Nephron progenitor cell (in vitro differentiated cells): ENCODE measurements around the gene POMGNT1.

Experiments
- DNase-seq: peaks from one replicate; pipeline ENCODE4 v3.0.0; 2021
- H3K27ac Mint-ChIP-seq: 2 replicates; pipeline ENCODE4 v1.8.0; 2021; ENCODE audit warnings: mild to moderate bottlenecking, moderate library complexity, mixed read lengths
- H3K27me3 Mint-ChIP-seq: 2 replicates; pipeline ENCODE4 v1.8.0; 2021; ENCODE audit warnings: mild to moderate bottlenecking, low read depth, mixed read lengths; ENCODE audit not compliant: poor library complexity
- H3K36me3 Mint-ChIP-seq: 2 replicates; pipeline ENCODE4 v1.8.0; 2021; ENCODE audit warnings: low read depth, mixed read lengths
- H3K4me1 Mint-ChIP-seq: 2 replicates; pipeline ENCODE4 v1.8.0; 2021; ENCODE audit warnings: mixed read lengths
- H3K4me3 Mint-ChIP-seq: 2 replicates; pipeline ENCODE4 v1.8.0; 2021; ENCODE audit warnings: mild to moderate bottlenecking, moderate library complexity, mixed read lengths
- H3K9me3 Mint-ChIP-seq: 2 replicates; pipeline ENCODE4 v1.8.0; 2021; ENCODE audit warnings: mild to moderate bottlenecking, moderate library complexity, mixed read lengths
- CTCF ChIP-seq: fragments of 200-600 bp; sonication (generic); IDR thresholded peaks from 2 replicates; pipeline ENCODE4 v1.5.0; 2021; ENCODE audit warnings: antibody characterized with exemption

Gene POMGNT1

GRCh38 chr1:46171351-46171750 lies 26.9 kb downstream of the POMGNT1 start:
- no peak for DNase-seq
- Mint-ChIP-seq H3K9me3 (no peaks in the 10 kb centered on the region), H3K4me1 (peaks cover 12% of the 10 kb centered on the region), H3K4me3 (no peak overlapping the region), H3K27ac (no peak overlapping the region), H3K36me3 (no peaks in the 10 kb centered on the region), H3K27me3 (peaks cover 48% of the 10 kb centered on the region)
- no peak for TF ChIP-seq CTCF

DNA sequence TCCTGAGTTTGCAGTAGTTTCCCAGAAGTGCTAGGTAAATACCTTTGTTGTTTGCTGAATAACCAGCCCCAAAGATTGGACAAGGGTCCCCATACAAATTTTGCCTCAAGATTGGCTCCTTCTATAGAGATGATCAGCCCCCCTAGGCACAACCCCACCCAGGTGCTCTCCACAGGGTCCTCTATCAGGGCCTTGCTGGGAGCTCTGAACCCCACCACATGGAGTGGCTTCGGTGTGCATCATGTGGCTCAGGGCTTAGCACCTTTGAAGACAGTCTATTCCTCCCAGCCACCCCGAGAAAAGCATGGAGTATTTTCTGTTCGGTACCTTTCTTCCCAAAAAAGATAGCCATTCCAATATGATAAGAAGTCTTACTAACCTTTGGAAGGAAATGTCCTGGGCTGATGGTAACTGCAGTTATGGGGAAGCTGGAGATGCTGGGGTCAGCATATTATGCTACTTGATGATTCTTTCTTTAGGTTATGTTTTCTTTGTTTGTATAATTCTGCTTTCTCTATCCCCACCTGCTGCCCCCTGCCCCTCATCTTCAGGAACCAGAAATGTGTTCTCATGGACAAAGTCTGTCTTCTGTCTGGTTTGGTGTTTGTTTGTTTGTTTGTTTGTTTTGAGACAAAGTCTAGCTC lies 28.3 kb downstream of the POMGNT1 start:
- Mint-ChIP-seq H3K36me3 (no peaks in the 10 kb centered on the region), H3K4me3 (no peak overlapping the region), H3K27ac (no peak overlapping the region), H3K9me3 (no peaks in the 10 kb centered on the region), H3K4me1 (peaks cover 13% of the 10 kb centered on the region), H3K27me3 (peaks cover 61% of the 10 kb centered on the region)
- no peak for TF ChIP-seq CTCF
- no peak for DNase-seq

DNA sequence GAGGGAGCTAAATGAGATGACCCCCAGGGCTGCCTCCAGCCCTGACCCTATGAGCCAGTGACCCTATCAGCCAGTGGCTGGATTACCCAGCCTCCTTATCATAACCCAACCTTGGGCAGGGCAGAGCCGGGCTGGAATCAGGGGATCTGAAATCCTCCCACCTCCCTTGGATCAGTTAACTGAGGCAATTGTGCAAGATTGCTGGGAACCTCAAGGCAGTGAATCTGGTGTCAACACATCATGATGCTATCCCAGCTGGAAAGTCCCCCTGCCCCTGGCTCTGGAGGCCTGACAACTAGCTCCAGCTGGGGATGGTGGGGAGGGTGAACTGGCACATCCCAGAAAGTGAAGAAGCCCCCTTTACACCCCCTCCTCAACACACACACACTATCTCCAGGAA lies 29.8 kb downstream of the POMGNT1 start:
- DNase-seq, result no peak
- no peak for TF ChIP-seq CTCF
- Mint-ChIP-seq H3K27me3 (peaks cover 74% of the 10 kb centered on the region), H3K36me3 (no peaks in the 10 kb centered on the region), H3K27ac (no peak overlapping the region), H3K4me1 (peaks cover 13% of the 10 kb centered on the region), H3K9me3 (no peaks in the 10 kb centered on the region), H3K4me3 (no peak overlapping the region)

DNA sequence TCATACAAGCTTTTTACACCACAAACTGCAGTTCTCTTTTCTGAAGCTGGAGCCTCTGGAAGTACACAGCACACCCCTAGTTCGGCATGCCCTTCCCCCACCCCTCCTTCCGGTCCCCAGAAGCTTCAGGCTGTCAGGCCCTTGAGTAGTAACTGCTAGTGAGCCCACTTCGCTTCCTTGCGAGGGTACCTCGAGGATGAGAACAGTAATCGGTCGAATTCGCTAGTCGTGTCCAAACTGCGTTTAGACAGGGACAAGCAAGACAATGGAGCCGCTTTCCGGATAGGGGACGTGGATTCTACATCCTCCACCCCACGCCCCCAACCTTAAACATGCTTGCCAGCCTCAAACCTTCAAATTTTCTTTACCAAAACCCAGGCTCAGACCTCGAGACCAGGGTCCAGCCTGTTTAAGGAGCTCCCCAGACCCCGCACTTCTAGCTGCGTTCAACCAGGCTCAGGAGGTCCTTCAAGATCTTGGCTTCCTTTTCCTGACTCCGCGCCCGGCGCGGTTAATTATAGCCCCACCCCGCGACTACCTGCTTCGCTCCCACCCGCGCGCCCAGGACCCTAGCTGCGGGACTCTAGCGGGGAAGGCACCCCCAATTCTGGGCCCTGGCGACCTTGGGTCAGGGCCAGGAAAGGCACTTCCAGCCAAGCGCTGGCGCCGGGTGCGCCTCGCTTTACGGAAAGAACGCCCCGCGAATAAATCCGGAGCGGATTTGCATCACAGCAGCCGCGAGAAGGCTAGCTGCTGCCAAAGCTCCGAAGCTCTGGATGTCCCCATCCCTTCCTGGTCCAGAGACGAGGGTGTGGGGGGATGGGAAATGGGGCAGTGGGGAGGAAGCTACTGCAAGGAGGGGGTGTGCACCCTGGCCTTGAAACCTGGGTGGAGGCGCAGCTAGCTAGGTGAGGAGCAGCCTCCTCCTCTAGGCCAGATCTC lies 31.4 kb downstream of the POMGNT1 start:
- Mint-ChIP-seq H3K4me3 (peak overlapping the region; percentile 72), H3K27ac (no peak overlapping the region), H3K4me1 (peaks cover 8% of the 10 kb centered on the region), H3K36me3 (no peaks in the 10 kb centered on the region), H3K9me3 (no peaks in the 10 kb centered on the region), H3K27me3 (peaks cover 75% of the 10 kb centered on the region)
- DNase-seq, result no peak
- TF ChIP-seq CTCF, result no peak

DNA sequence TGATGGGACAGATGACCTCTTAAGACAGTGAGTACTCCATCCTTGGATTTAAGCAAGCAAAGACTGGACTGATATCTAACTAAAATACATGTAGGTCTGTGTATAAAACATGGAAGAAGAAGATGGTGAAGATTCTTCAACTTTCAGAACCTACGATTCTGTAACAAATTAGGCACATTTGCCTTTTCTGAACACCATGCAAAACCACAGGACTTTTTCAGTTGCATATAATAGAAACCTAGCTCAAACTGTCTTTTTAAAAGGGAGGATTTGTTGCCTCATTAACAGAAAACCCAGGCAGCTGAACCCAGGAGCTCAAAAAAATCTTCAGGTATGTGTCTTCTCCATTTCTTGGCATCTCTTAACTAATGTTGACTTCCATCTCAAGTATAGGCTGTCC lies 38.0 kb downstream of the POMGNT1 start:
- no peak for DNase-seq
- H3K36me3 Mint-ChIP-seq, result no peaks in the 10 kb centered on the region
- no peaks in the 10 kb centered on the region for H3K9me3 Mint-ChIP-seq
- TF ChIP-seq CTCF, result no peak
- no peaks in the 10 kb centered on the region for H3K4me1 Mint-ChIP-seq
- H3K27me3 Mint-ChIP-seq, result peaks cover 20% of the 10 kb centered on the region
- no peak overlapping the region for H3K4me3 Mint-ChIP-seq
- no peak overlapping the region for H3K27ac Mint-ChIP-seq
